Right atrium auricular region (tissue), 2 donors: ENCODE results near the gene CRYZL1. TPM values are rescaled to one million over a fixed set of nuclear protein-coding genes. Genes with fewer than 3 reads are reported as not detected.

Experiments
- DNase-seq: peaks from one replicate; pipeline ENCODE4 v3.0.0-alpha.2; 2019; ENCODE audit warnings: low spot score
- H3K27ac ChIP-seq, 2 donors: fragments of 200-600 bp; sonication (generic); 1 replicate in 1 of 2; 2 replicates in 1 of 2; pipeline ENCODE4 v1.5.1; 2016 to 2019
- H3K27me3 ChIP-seq, 2 donors: fragments of 200-600 bp; sonication (generic); one replicate each; pipeline versions ENCODE4 v1.5.1 to v1.6.0; 2017 to 2019
- H3K36me3 ChIP-seq: fragments of 200-600 bp; sonication (generic); one replicate; pipeline ENCODE4 v1.5.1; 2016
- H3K4me1 ChIP-seq, 2 donors: fragments of 200-600 bp; sonication (generic); one replicate each; pipeline versions ENCODE4 v1.5.1 to v1.6.0; 2017 to 2019
- H3K4me3 ChIP-seq, 2 donors: fragments of 200-600 bp; sonication (generic); 1 replicate in 1 of 2; 2 replicates in 1 of 2; pipeline ENCODE4 v1.5.1; 2017 to 2019; ENCODE audit warnings: mild to moderate bottlenecking in 1 of 2, moderate library complexity in 1 of 2
- H3K9me3 ChIP-seq, 2 donors: fragments of 200-600 bp; sonication (generic); one replicate each; pipeline ENCODE4 v1.5.1; 2019
- total RNA-seq, 2 donors: library from RNA; depleted of rRNA; stranded (reverse); fragments of >200 nt; gene quantifications; one replicate each; pipeline ENCODE4 v1.1.0, GENCODE V29; 2016
- TF ChIP-seq, protein P1 (sequence below), 2 donors: fragments of 200-600 bp; sonication (generic); IDR thresholded peaks; one replicate each; pipeline ENCODE4 v1.5.1; 2019; ENCODE audit warnings: antibody characterized with exemption in 2 of 2

CRYZL1 gene
- total RNA-seq, 2 donors from 2014 or later = 19.0 to 27.5 TPM

DNA sequence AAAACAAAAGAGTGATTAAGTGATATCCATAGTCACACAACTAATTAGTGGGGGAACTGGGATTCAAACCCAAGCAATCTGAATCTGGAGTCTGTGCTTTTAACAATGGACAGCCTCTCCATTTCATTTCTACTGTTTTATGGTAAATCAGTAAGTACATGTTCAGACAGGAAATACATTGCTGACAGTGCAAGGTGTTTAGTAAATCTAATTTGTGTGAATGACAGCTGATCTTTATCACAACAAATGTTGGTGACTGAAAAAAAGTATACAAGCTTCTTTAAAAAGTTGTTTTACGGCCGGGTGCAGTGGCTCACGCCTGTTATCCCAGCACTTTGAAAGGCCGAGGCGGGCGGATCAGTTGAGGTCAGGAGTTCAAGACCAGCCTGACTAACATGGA, 73.6 kb downstream of the CRYZL1 start:
- no peak overlapping the region for H3K27ac ChIP-seq
- no peaks in the 10 kb centered on the region for H3K27me3 ChIP-seq
- no peaks in the 10 kb centered on the region for H3K9me3 ChIP-seq
- DNase-seq = no peak
- no peak overlapping the region for H3K4me3 ChIP-seq
- TF ChIP-seq, protein P1, sequence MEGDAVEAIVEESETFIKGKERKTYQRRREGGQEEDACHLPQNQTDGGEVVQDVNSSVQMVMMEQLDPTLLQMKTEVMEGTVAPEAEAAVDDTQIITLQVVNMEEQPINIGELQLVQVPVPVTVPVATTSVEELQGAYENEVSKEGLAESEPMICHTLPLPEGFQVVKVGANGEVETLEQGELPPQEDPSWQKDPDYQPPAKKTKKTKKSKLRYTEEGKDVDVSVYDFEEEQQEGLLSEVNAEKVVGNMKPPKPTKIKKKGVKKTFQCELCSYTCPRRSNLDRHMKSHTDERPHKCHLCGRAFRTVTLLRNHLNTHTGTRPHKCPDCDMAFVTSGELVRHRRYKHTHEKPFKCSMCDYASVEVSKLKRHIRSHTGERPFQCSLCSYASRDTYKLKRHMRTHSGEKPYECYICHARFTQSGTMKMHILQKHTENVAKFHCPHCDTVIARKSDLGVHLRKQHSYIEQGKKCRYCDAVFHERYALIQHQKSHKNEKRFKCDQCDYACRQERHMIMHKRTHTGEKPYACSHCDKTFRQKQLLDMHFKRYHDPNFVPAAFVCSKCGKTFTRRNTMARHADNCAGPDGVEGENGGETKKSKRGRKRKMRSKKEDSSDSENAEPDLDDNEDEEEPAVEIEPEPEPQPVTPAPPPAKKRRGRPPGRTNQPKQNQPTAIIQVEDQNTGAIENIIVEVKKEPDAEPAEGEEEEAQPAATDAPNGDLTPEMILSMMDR (IDR thresholded peaks at IDR 0.05) = no peak
- peaks cover 55% of the 10 kb centered on the region for H3K36me3 ChIP-seq
- H3K4me1 ChIP-seq = no peaks in the 10 kb centered on the region

DNA sequence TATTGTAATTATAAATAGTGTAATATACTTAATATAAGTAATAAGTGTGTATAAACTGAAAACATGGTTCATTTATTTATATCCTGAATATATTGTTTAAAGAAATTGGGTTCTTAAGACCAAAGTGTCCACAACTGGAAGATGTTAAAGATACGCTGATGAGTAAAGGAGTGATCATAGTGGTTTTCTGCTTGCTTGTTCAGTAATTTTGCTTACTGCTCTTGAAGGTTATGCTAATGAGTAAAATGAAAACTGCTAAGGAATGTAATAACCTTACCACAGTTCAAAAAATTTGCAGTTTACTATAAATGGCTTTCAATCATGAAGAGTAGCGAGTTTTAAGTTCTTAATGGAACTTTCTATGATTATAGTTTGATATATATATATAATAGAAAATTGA, 75.0 kb downstream of the CRYZL1 start:
- TF ChIP-seq, protein P1 (IDR thresholded peaks at IDR 0.05) = no peak
- Histone ChIP-seq H3K4me3 (no peak overlapping the region), H3K9me3 (no peaks in the 10 kb centered on the region), H3K36me3 (peaks cover 46% of the 10 kb centered on the region), H3K27me3 (no peaks in the 10 kb centered on the region), H3K4me1 (no peaks in the 10 kb centered on the region), H3K27ac (no peak overlapping the region)
- no peak for DNase-seq

DNA sequence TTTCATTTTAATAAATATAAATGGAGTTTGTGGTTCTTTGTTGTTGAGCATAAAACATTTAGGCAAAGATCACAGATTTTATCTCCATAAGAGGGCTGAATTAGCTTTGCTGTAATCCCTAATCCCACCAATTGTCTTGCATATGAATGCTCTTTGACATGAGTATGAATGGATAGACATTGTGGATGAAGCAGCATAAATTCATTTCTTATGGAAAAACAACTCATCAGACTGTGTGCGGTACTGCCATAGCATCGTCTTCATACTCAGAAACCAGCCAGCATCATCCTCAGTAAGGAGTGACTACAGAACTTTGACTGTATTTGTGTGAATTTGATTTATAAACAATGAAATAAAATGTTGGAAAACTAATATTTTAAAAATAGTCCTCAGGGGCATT, 79.2 kb downstream of the CRYZL1 start:
- Histone ChIP-seq H3K36me3 (peaks cover 57% of the 10 kb centered on the region), H3K4me1 (no peaks in the 10 kb centered on the region), H3K27me3 (no peaks in the 10 kb centered on the region), H3K9me3 (no peaks in the 10 kb centered on the region), H3K27ac (no peak overlapping the region), H3K4me3 (no peak overlapping the region)
- no peak for DNase-seq
- TF ChIP-seq, protein P1 (IDR thresholded peaks at IDR 0.05) = no peak

DNA sequence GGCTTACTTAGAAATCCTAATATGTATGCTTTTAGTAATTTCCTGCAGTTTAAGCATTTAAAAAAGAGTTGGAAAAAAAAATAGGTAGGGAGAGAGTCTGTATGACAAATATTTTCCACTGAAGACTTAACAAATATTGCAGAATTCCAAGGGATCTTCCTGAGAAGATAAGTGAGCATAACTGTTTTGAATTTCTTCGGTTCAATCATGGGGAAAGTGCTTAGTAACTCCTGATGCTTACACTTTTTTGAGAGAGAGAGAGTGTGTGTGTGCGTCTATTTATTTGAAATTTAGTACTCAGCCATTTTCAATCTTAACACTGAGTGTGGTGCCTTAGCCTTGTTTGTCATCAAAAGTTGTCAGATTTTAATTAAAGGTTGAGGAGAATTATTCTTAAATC, 80.2 kb downstream of the CRYZL1 start:
- H3K9me3 ChIP-seq = no peaks in the 10 kb centered on the region
- H3K4me3 ChIP-seq = no peak overlapping the region
- H3K4me1 ChIP-seq = peaks cover 0 to 7% of the 10 kb centered on the region in 2 donors
- no peak for DNase-seq
- TF ChIP-seq, protein P1 (IDR thresholded peaks at IDR 0.05) = no peak
- H3K27ac ChIP-seq = no peak overlapping the region
- no peaks in the 10 kb centered on the region for H3K27me3 ChIP-seq
- H3K36me3 ChIP-seq = peaks cover 61% of the 10 kb centered on the region

DNA sequence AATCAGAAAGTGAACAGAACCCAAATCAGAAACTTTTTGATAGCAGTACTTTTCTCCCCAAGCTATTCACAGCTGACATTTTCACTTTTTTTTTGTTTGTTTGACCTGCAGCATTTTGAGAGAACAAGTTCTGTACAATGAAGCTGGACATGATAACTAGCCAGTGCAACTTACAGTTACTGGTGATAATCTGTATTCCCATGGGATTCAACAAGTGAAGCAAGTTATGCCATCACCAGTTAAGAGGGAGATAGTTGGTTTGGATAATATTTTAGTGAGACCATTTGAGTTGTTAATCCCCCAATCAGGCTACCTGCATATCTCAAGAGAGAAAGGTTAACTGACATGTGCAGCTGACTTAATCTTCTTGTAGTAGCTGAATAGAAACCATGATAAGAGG, 80.6 kb downstream of the CRYZL1 start:
- TF ChIP-seq, protein P1 (IDR thresholded peaks at IDR 0.05) = no peak
- H3K27me3 ChIP-seq = no peaks in the 10 kb centered on the region
- peaks cover 65% of the 10 kb centered on the region for H3K36me3 ChIP-seq
- H3K4me3 ChIP-seq = no peak overlapping the region
- H3K9me3 ChIP-seq = no peaks in the 10 kb centered on the region
- no peak overlapping the region for H3K27ac ChIP-seq
- peaks cover 0 to 12% of the 10 kb centered on the region in 2 donors for H3K4me1 ChIP-seq
- no peak for DNase-seq

DNA sequence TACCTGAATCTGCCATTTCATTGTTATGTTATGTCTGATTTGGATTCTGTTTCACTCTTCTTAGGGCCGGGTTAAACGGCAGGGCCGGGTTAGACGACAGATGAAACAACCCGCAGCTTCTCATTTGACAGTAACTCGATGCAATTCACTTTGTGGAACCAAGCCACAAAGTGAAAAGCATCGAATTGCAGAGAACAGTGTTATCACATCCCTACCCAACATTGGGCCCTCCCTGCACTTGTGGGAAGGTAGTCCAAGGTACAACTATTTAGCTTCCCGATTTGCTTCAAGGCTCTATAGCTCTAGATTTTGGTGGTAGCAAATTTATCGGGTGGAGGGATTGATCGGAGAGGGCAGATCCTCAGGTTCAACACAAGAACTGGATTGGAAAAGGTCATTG, 81.7 kb downstream of the CRYZL1 start:
- DNase-seq = no peak
- H3K27me3 ChIP-seq = no peaks in the 10 kb centered on the region
- TF ChIP-seq, protein P1 (IDR thresholded peaks at IDR 0.05) = no peak
- peaks cover 0 to 19% of the 10 kb centered on the region in 2 donors for H3K4me1 ChIP-seq
- H3K27ac ChIP-seq = no peak overlapping the region
- no peak overlapping the region for H3K4me3 ChIP-seq
- H3K36me3 ChIP-seq = peaks cover 67% of the 10 kb centered on the region
- H3K9me3 ChIP-seq = no peaks in the 10 kb centered on the region
